ENCODE measurements around the gene GPATCH2.

GPATCH2 gene

GRCh38 chr1:217650674-217651073, 19.8 kb upstream of the GPATCH2 start:
- TF ChIP-seq, protein P1, sequence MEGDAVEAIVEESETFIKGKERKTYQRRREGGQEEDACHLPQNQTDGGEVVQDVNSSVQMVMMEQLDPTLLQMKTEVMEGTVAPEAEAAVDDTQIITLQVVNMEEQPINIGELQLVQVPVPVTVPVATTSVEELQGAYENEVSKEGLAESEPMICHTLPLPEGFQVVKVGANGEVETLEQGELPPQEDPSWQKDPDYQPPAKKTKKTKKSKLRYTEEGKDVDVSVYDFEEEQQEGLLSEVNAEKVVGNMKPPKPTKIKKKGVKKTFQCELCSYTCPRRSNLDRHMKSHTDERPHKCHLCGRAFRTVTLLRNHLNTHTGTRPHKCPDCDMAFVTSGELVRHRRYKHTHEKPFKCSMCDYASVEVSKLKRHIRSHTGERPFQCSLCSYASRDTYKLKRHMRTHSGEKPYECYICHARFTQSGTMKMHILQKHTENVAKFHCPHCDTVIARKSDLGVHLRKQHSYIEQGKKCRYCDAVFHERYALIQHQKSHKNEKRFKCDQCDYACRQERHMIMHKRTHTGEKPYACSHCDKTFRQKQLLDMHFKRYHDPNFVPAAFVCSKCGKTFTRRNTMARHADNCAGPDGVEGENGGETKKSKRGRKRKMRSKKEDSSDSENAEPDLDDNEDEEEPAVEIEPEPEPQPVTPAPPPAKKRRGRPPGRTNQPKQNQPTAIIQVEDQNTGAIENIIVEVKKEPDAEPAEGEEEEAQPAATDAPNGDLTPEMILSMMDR (IDR thresholded peaks at IDR 0.05; ENCODE audit: low read depth, low read length): no peak
- TF ChIP-seq MYC (IDR thresholded peaks at IDR 0.05; ENCODE audit: low read depth, low read length) (no peak), MAX (IDR thresholded peaks at IDR 0.05; ENCODE audit: low read depth, low read length) (no peak), POLR2A (IDR thresholded peaks at IDR 0.05; ENCODE audit: extremely low read depth, insufficient read length) (no peak)
- DNase-seq (ENCODE audit: low read depth): no peak
- H3K4me3 ChIP-seq (ENCODE audit: low read depth, low read length): no peak overlapping the region

DNA sequence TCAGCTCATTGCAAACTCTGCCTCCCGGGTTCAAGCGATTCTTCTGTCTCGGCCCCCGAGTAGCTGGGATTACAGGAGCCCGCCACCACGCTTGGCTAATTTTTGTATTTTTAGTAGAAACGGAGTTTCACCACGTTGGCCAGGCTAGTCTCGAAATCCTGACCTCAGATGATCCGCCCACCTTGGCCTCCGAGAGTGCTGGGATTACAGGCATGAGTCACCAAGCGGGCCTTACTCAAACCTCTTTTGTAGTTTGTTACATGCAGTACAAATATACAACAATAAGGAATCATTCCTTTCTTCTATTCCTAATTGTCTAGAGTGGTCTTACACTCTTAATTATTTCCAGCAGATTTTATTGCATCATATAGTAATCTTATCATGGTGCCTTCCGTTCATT, 16.9 kb upstream of the GPATCH2 start:
- TF ChIP-seq, protein P1 (IDR thresholded peaks at IDR 0.05; ENCODE audit: low read depth, low read length): no peak
- TF ChIP-seq POLR2A (IDR thresholded peaks at IDR 0.05; ENCODE audit: extremely low read depth, insufficient read length) (no peak), MAX (IDR thresholded peaks at IDR 0.05; ENCODE audit: low read depth, low read length) (no peak), MYC (IDR thresholded peaks at IDR 0.05; ENCODE audit: low read depth, low read length) (no peak)
- DNase-seq (ENCODE audit: low read depth): no peak
- no peak overlapping the region for H3K4me3 ChIP-seq (ENCODE audit: low read depth, low read length)

- TF ChIP-seq MYC (IDR thresholded peaks at IDR 0.05; ENCODE audit: low read depth, low read length) (no peak), POLR2A (IDR thresholded peaks at IDR 0.05; ENCODE audit: extremely low read depth, insufficient read length) (no peak), MAX (IDR thresholded peaks at IDR 0.05; ENCODE audit: low read depth, low read length) (no peak)
- TF ChIP-seq, protein P1 (IDR thresholded peaks at IDR 0.05; ENCODE audit: low read depth, low read length): no peak
- no peak for DNase-seq (ENCODE audit: low read depth)
- no peak overlapping the region for H3K4me3 ChIP-seq (ENCODE audit: low read depth, low read length)
These were observed 11.6 kb upstream of the GPATCH2 start for GRCh38 chr1:217642455-217642854.

DNA sequence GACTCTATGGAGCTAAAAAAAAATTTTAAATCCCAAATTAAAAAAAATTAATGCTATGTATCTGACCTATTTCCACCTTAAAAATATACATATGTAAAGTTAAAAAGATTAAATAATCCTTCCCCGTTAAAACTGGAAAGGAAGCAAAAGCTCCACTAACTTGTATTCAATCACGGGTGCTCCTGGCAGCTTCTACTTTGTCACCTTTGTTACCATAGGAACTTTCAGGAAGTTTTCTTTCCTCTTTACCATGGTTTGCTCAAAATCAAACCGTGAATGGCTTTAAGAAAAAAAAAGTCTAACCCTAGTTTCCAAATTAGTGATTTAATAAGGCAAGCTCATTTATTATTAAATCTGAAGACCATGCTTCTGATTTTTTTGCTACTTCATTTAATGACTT, 3.5 kb downstream of the GPATCH2 start:
- no peak for DNase-seq (ENCODE audit: low read depth)
- no peak overlapping the region for H3K4me3 ChIP-seq (ENCODE audit: low read depth, low read length)
- TF ChIP-seq, protein P1 (IDR thresholded peaks at IDR 0.05; ENCODE audit: low read depth, low read length): no peak
- TF ChIP-seq POLR2A (IDR thresholded peaks at IDR 0.05; ENCODE audit: extremely low read depth, insufficient read length): no peak
- TF ChIP-seq MYC (IDR thresholded peaks at IDR 0.05; ENCODE audit: low read depth, low read length): no peak
- TF ChIP-seq MAX (IDR thresholded peaks at IDR 0.05; ENCODE audit: low read depth, low read length): no peak

DNA sequence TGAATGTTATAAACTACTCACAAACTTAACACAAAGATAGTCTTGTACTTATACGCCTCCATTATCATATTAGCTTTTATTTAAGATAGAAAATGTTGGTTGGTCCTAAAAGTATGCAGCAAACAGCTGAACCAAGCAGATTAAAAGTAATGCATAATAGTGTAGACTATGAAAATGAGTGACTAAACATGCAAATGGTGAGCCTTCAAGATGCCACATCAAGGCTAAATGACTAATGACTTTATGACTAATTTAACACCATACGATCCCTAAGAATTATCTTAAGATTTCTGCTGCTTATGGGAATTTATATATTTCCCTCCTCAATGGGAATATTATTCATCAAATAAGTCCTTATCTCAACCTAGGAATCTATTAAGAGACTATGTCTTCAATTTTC, 4.6 kb downstream of the GPATCH2 start:
- no peak overlapping the region for H3K4me3 ChIP-seq (ENCODE audit: low read depth, low read length)
- TF ChIP-seq, protein P1 (IDR thresholded peaks at IDR 0.05; ENCODE audit: low read depth, low read length): no peak

DNA sequence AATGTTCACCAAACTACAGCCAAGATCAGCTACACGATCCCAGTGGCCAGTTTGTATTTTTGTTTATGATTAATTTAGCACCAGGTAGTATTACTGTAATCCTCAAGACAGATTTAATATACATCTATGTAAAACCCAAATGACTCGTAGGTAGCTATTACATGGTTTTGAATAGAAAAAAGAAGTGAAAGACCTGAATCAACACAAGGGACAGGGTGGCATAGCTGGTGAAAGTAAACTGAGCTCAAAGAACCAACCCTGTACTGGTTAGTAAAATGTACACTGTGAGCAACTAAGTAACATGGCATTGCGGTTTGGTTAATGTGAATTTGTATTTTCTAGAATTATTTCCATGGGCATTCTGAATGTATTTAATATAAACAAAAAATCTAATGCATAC, 8.8 kb downstream of the GPATCH2 start:
- H3K4me3 ChIP-seq (ENCODE audit: low read depth, low read length): no peak overlapping the region
- TF ChIP-seq, protein P1 (IDR thresholded peaks at IDR 0.05; ENCODE audit: low read depth, low read length): no peak
- TF ChIP-seq POLR2A (IDR thresholded peaks at IDR 0.05; ENCODE audit: extremely low read depth, insufficient read length) (no peak), MYC (IDR thresholded peaks at IDR 0.05; ENCODE audit: low read depth, low read length) (no peak), MAX (IDR thresholded peaks at IDR 0.05; ENCODE audit: low read depth, low read length) (no peak)
- DNase-seq (ENCODE audit: low read depth): no peak

More for the DNA sequence above, 4.6 kb downstream of the GPATCH2 start:
- DNase-seq (ENCODE audit: low read depth): no peak

All from NB4 (cell line).